H9 (cell line): ENCODE results near the gene TAF9B. TPM values are rescaled to one million over a fixed set of nuclear protein-coding genes. Genes with fewer than 3 reads are reported as not detected.

Experiments used
- DNase-seq: peaks from one replicate; pipeline ENCODE4 v3.0.0-alpha.2; 2017
- H2AFZ ChIP-seq: one replicate; pipeline ENCODE4 v1.6.1; 2013; ENCODE audit warnings: mild to moderate bottlenecking, low read length, control low read depth, moderate library complexity
- H2AK5ac ChIP-seq: 2 replicates; pipeline ENCODE4 v1.6.1; 2013; ENCODE audit warnings: low read length, control low read depth, mixed read lengths; ENCODE audit not compliant: insufficient read length
- H2BK120ac ChIP-seq: one replicate; pipeline ENCODE4 v1.6.1; 2013; ENCODE audit warnings: low read depth, mild to moderate bottlenecking, low read length, control low read depth, inconsistent platforms; ENCODE audit not compliant: poor library complexity, severe bottlenecking
- H2BK12ac ChIP-seq: 2 replicates; pipeline ENCODE4 v1.6.1; 2013; ENCODE audit warnings: low read length, control low read depth, mixed read lengths, low read depth; ENCODE audit not compliant: insufficient read length
- H2BK15ac ChIP-seq: 2 replicates; pipeline ENCODE4 v1.6.1; 2013; ENCODE audit warnings: low read depth, low read length, control low read depth
- H2BK20ac ChIP-seq: one replicate; pipeline ENCODE4 v1.6.1; 2013; ENCODE audit warnings: low read depth, mild to moderate bottlenecking, low read length, control low read depth, inconsistent platforms; ENCODE audit not compliant: poor library complexity, severe bottlenecking
- H2BK5ac ChIP-seq: 2 replicates; pipeline ENCODE4 v1.6.1; 2013; ENCODE audit warnings: low read length, control low read depth, mixed read lengths; ENCODE audit not compliant: insufficient read length
- H3K14ac ChIP-seq: 2 replicates; pipeline ENCODE4 v1.6.1; 2013; ENCODE audit warnings: low read length, control low read depth; ENCODE audit not compliant: insufficient read depth
- H3K18ac ChIP-seq: 2 replicates; pipeline ENCODE4 v1.6.1; 2013; ENCODE audit warnings: low read depth, mild to moderate bottlenecking, mixed read lengths, low read length, control low read depth; ENCODE audit not compliant: insufficient read length
- H3K23ac ChIP-seq: 2 replicates; pipeline ENCODE4 v1.6.1; 2013; ENCODE audit warnings: low read length, control low read depth, mixed read lengths, low read depth; ENCODE audit not compliant: insufficient read length
- H3K23me2 ChIP-seq: 2 replicates; pipeline ENCODE4 v1.6.1; 2013; ENCODE audit warnings: low read depth, mild to moderate bottlenecking, mixed read lengths, low read length, control low read depth; ENCODE audit not compliant: insufficient read length, poor library complexity, severe bottlenecking
- H3K27ac ChIP-seq: 2 replicates; pipeline ENCODE4 v1.5.1; 2013; ENCODE audit warnings: low read length, control low read depth, mixed read lengths, low read depth; ENCODE audit not compliant: insufficient read length
- H3K27me3 ChIP-seq: 2 replicates; pipeline ENCODE4 v1.6.1; 2013; ENCODE audit warnings: low read length, control low read depth, inconsistent platforms; ENCODE audit not compliant: insufficient read depth
- H3K4ac ChIP-seq: 2 replicates; pipeline ENCODE4 v1.6.1; 2013; ENCODE audit warnings: low read depth, mild to moderate bottlenecking, control low read depth, inconsistent platforms, low read length, moderate library complexity
- H3K4me1 ChIP-seq: 2 replicates; pipeline ENCODE4 v1.6.1; 2013; ENCODE audit warnings: low read length, control low read depth, inconsistent platforms; ENCODE audit not compliant: insufficient read depth
- H3K4me2 ChIP-seq: 2 replicates; pipeline ENCODE4 v1.6.1; 2013; ENCODE audit warnings: low read length, control low read depth, mixed read lengths; ENCODE audit not compliant: insufficient read length, insufficient read depth
- H3K56ac ChIP-seq: 2 replicates; pipeline ENCODE4 v1.6.1; 2013; ENCODE audit warnings: low read depth, mild to moderate bottlenecking, mixed read lengths, low read length, control low read depth; ENCODE audit not compliant: insufficient read length
- H3K79me1 ChIP-seq: 2 replicates; pipeline ENCODE4 v1.6.1; 2013; ENCODE audit warnings: low read depth, mild to moderate bottlenecking, moderate library complexity, low read length, control low read depth, inconsistent platforms; ENCODE audit not compliant: insufficient read depth, poor library complexity, severe bottlenecking
- H3K79me2 ChIP-seq: 2 replicates; pipeline ENCODE4 v1.6.1; 2013; ENCODE audit warnings: low read length, control low read depth, inconsistent platforms; ENCODE audit not compliant: insufficient read depth
- H3K9ac ChIP-seq: 2 replicates; pipeline ENCODE4 v1.6.1; 2013; ENCODE audit warnings: low read length, control low read depth, mixed read lengths; ENCODE audit not compliant: insufficient read length; ENCODE audit errors: extremely low read depth
- H3K9me3 ChIP-seq: one replicate; pipeline ENCODE4 v1.6.1; 2013; ENCODE audit warnings: low read depth, low read length, inconsistent platforms; ENCODE audit not compliant: control insufficient read depth
- H3T11ph ChIP-seq: one replicate; pipeline ENCODE4 v1.6.1; 2013; ENCODE audit warnings: mild to moderate bottlenecking, low read length, control low read depth, inconsistent platforms
- H4K20me1 ChIP-seq: one replicate; pipeline ENCODE4 v1.6.1; 2013; ENCODE audit not compliant: control insufficient read depth, insufficient read length, insufficient read depth
- H4K5ac ChIP-seq: 2 replicates; pipeline ENCODE4 v1.6.1; 2013; ENCODE audit warnings: low read depth, mild to moderate bottlenecking, mixed read lengths, low read length, control low read depth; ENCODE audit not compliant: insufficient read length
- H4K8ac ChIP-seq: replicated peaks from 2 replicates; pipeline ENCODE4 v1.6.1; 2013; ENCODE audit warnings: low read length, control low read depth, mixed read lengths, low read depth; ENCODE audit not compliant: insufficient read length
- H4K91ac ChIP-seq: 2 replicates; pipeline ENCODE4 v1.6.1; 2013; ENCODE audit warnings: low read depth, mild to moderate bottlenecking, moderate library complexity, mixed read lengths, low read length, control low read depth; ENCODE audit not compliant: insufficient read length
- H3K27ac Mint-ChIP-seq, 3 experiments: 2 replicates in 2 of 3; 3 replicates in 1 of 3; pipeline ENCODE4 v1.8.0; 2020 to 2021; ENCODE audit warnings: mixed read lengths in 3 of 3, mild to moderate bottlenecking in 1 of 3, moderate library complexity in 1 of 3
- H3K27me3 Mint-ChIP-seq: 2 replicates; pipeline ENCODE4 v1.8.0; 2021; ENCODE audit warnings: low read depth, mild to moderate bottlenecking, moderate library complexity, mixed read lengths
- H3K36me3 Mint-ChIP-seq, 3 experiments: 2 replicates in 2 of 3; 3 replicates in 1 of 3; pipeline ENCODE4 v1.8.0; 2020 to 2021; ENCODE audit warnings: low read depth in 3 of 3, mixed read lengths in 3 of 3; ENCODE audit not compliant: insufficient read depth in 1 of 3
- H3K4me1 Mint-ChIP-seq, 2 experiments: 2 replicates each; pipeline ENCODE4 v1.8.0; 2020; ENCODE audit warnings: mixed read lengths in 2 of 2
- H3K4me3 Mint-ChIP-seq, 2 experiments: 2 replicates in 1 of 2; 3 replicates in 1 of 2; pipeline ENCODE4 v1.8.0; 2020 to 2021; ENCODE audit warnings: mild to moderate bottlenecking in 2 of 2, mixed read lengths in 2 of 2, moderate library complexity in 1 of 2
- H3K9me3 Mint-ChIP-seq, 2 experiments: 2 replicates in 1 of 2; 3 replicates in 1 of 2; pipeline ENCODE4 v1.8.0; 2020; ENCODE audit warnings: mild to moderate bottlenecking in 2 of 2, mixed read lengths in 2 of 2, moderate library complexity in 1 of 2
- CTCF ChIP-seq: fragments of 200-600 bp; sonication (generic); conservative IDR thresholded peaks from 3 replicates; pipeline ENCODE4 v1.8.0; 2021; ENCODE audit warnings: antibody characterized with exemption, mild to moderate bottlenecking
- WGBS: extraction: QIAGEN DNeasy Blood & Tissue Kit; methylation state at CpG from one replicate; pipeline ENCODE4 v1.1.7; 2013; ENCODE audit warnings: missing lambda C conversion rate, low lambda C conversion rate, mixed read lengths; ENCODE audit not compliant: insufficient read length; ENCODE audit errors: extremely low coverage; 5-methylcytosine and 5-hydroxymethylcytosine counted together
- total RNA-seq: library from RNA; stranded (reverse); gene quantifications from 2 replicates; pipeline ENCODE4 v1.2.1, GENCODE V29; 2021

Gene TAF9B
- total RNA-seq, 1 experiment from 2014 or later: 34.9 TPM

- Histone ChIP-seq H3K79me1 (no peaks in the 10 kb centered on the region), H2BK5ac (no peak overlapping the region), H2BK12ac (no peak overlapping the region), H3K27ac (no peak overlapping the region), H3K18ac (no peak overlapping the region), H4K5ac (no peak overlapping the region), H3K4me1 (no peaks in the 10 kb centered on the region), H3K23ac (no peak overlapping the region), H2BK20ac (no peak overlapping the region), H2AFZ (no peak overlapping the region), H2BK120ac (no peak overlapping the region), H2BK15ac (no peak overlapping the region), H3K56ac (no peak overlapping the region), H3T11ph (no peak overlapping the region), H3K9me3 (peaks cover 6% of the 10 kb centered on the region), H3K9ac (no peak overlapping the region), H4K20me1 (peaks cover 2% of the 10 kb centered on the region), H4K91ac (no peak overlapping the region), H3K27me3 (no peaks in the 10 kb centered on the region), H3K79me2 (peaks cover 44% of the 10 kb centered on the region), H3K4me2 (no peak overlapping the region), H2AK5ac (no peak overlapping the region), H3K14ac (no peak overlapping the region), H3K4ac (no peak overlapping the region), H4K8ac (no peak overlapping the region), H3K23me2 (peaks cover 4% of the 10 kb centered on the region)
- Mint-ChIP-seq H3K27ac (peak overlapping the region in 1 of 3 experiments; percentile 72; a peak in 2 of 7 replicates), H3K36me3 (peaks cover 42 to 68% (median 64%) of the 10 kb centered on the region in 3 experiments), H3K4me3 (peak overlapping the region in 1 of 2 experiments; percentile 21; a peak in 2 of 5 replicates), H3K4me1 (peaks cover 24 to 35% of the 10 kb centered on the region in 2 experiments), H3K27me3 (no peaks in the 10 kb centered on the region), H3K9me3 (peaks cover 58 to 64% of the 10 kb centered on the region in 2 experiments)
- no CpG with 5 or more reads among the region's 2 CpGs for WGBS
- no peak for DNase-seq
- TF ChIP-seq CTCF: no peak
Measured at GRCh38 chrX:78109458-78109857, 30.0 kb downstream of the TAF9B start.
